ENCODE measurements around the gene ZFP36L2.

Gene ZFP36L2

DNA sequence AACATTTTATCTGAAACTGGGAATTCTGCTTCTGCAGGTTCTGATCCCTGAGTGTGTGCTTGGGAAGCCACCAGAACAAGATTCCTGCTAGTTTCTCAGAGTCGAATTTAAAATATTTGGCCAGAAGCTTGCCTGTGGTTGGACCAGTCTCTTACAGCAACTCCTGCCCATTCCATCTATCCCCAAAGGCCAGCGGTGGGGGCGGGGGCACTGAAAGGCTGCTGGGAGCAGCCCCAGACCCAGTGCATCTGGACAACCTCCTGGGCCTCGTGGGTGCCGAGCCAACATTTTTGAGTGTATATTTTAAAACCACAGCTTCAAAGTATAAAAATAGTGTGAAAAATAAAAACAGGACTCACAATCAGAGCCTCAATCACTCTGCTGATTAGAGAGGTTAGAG, 38.6 kb upstream of the ZFP36L2 start:
- TF ChIP-seq, protein P1, sequence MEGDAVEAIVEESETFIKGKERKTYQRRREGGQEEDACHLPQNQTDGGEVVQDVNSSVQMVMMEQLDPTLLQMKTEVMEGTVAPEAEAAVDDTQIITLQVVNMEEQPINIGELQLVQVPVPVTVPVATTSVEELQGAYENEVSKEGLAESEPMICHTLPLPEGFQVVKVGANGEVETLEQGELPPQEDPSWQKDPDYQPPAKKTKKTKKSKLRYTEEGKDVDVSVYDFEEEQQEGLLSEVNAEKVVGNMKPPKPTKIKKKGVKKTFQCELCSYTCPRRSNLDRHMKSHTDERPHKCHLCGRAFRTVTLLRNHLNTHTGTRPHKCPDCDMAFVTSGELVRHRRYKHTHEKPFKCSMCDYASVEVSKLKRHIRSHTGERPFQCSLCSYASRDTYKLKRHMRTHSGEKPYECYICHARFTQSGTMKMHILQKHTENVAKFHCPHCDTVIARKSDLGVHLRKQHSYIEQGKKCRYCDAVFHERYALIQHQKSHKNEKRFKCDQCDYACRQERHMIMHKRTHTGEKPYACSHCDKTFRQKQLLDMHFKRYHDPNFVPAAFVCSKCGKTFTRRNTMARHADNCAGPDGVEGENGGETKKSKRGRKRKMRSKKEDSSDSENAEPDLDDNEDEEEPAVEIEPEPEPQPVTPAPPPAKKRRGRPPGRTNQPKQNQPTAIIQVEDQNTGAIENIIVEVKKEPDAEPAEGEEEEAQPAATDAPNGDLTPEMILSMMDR (IDR thresholded peaks at IDR 0.05; ENCODE audit: low read depth, low read length): no peak
- TF ChIP-seq EZH2phosphoT487 (IDR thresholded peaks at IDR 0.05; ENCODE audit: low read depth): no peak
- Histone ChIP-seq H3K4me3 (ENCODE audit: low read length) (no peak overlapping the region), H3K27me3 (ENCODE audit: low read depth, low read length) (no peaks in the 10 kb centered on the region), H3K4me1 (ENCODE audit: low read length) (no peaks in the 10 kb centered on the region), H2AFZ (ENCODE audit: low read depth, low read length) (no peak overlapping the region), H3K27ac (ENCODE audit: low read length) (no peak overlapping the region), H4K20me1 (ENCODE audit: insufficient read depth, low read length) (no peaks in the 10 kb centered on the region), H3K9me3 (ENCODE audit: insufficient read depth, low read length) (no peaks in the 10 kb centered on the region), H3K9ac (ENCODE audit: low read length) (no peak overlapping the region), H3K79me2 (ENCODE audit: low read length) (no peaks in the 10 kb centered on the region), H3K36me3 (replicated peaks; ENCODE audit: low read depth, low read length) (no peaks in the 10 kb centered on the region), H3K4me2 (ENCODE audit: low read length) (no peak overlapping the region)

DNA sequence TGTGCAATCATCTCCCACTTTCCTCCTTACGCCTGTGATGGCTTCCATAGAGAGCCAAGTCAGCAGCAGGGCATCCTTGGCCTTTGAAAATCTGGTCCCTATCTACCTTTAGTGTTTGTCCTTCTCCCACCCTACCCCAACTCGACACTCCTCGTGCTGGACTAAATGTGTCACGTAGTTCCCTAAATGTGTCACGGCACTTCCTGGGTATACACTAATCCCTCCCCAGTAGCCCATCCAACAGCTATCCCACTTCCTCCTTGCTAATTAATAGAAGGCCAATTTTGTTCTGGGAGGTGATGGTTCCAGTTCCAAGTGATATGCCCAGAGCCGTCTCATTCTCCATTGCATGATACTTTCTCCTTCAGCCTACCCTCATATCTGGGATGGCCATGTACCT, 36.5 kb upstream of the ZFP36L2 start:
- no peaks in the 10 kb centered on the region for H3K9me3 ChIP-seq (ENCODE audit: insufficient read depth, low read length)

DNA sequence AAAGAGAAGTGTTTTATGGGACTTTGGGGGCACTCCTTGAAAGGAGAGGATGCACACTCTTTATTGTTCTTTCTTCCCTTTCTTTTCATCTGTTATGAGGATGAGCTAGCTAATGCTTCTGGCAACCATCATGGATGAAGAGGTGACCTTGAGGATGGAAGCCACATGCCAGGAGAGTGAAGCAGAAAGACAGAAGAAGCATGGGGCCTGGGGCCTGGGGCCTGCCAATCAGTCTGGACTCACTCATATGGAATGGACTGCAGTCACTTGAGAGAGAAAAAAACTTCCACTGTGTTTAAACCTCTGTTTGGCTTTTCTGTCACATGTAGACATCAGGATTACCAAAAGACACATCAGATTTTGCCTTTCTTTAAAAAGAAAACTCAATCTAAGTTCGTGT, 35.8 kb upstream of the ZFP36L2 start:
- Histone ChIP-seq H3K9ac (ENCODE audit: low read length) (no peak overlapping the region), H3K79me2 (ENCODE audit: low read length) (no peaks in the 10 kb centered on the region), H3K27ac (ENCODE audit: low read length) (no peak overlapping the region), H3K4me2 (ENCODE audit: low read length) (no peak overlapping the region), H4K20me1 (ENCODE audit: insufficient read depth, low read length) (no peaks in the 10 kb centered on the region), H3K4me1 (ENCODE audit: low read length) (no peaks in the 10 kb centered on the region), H3K36me3 (replicated peaks; ENCODE audit: low read depth, low read length) (no peaks in the 10 kb centered on the region), H2AFZ (ENCODE audit: low read depth, low read length) (no peak overlapping the region), H3K4me3 (ENCODE audit: low read length) (no peak overlapping the region), H3K27me3 (ENCODE audit: low read depth, low read length) (no peaks in the 10 kb centered on the region), H3K9me3 (ENCODE audit: insufficient read depth, low read length) (no peaks in the 10 kb centered on the region)
- no peak for TF ChIP-seq EZH2phosphoT487 (IDR thresholded peaks at IDR 0.05; ENCODE audit: low read depth)
- TF ChIP-seq, protein P1 (IDR thresholded peaks at IDR 0.05; ENCODE audit: low read depth, low read length): no peak

More for the DNA sequence above, 36.5 kb upstream of the ZFP36L2 start:
- Histone ChIP-seq H3K4me2 (ENCODE audit: low read length) (no peak overlapping the region), H3K4me3 (ENCODE audit: low read length) (no peak overlapping the region), H3K9ac (ENCODE audit: low read length) (no peak overlapping the region), H3K27ac (ENCODE audit: low read length) (no peak overlapping the region), H3K27me3 (ENCODE audit: low read depth, low read length) (no peaks in the 10 kb centered on the region), H2AFZ (ENCODE audit: low read depth, low read length) (no peak overlapping the region), H4K20me1 (ENCODE audit: insufficient read depth, low read length) (no peaks in the 10 kb centered on the region), H3K4me1 (ENCODE audit: low read length) (no peaks in the 10 kb centered on the region), H3K36me3 (replicated peaks; ENCODE audit: low read depth, low read length) (no peaks in the 10 kb centered on the region), H3K79me2 (ENCODE audit: low read length) (no peaks in the 10 kb centered on the region)
- no peak for TF ChIP-seq EZH2phosphoT487 (IDR thresholded peaks at IDR 0.05; ENCODE audit: low read depth)
- TF ChIP-seq, protein P1 (IDR thresholded peaks at IDR 0.05; ENCODE audit: low read depth, low read length): no peak

DNA sequence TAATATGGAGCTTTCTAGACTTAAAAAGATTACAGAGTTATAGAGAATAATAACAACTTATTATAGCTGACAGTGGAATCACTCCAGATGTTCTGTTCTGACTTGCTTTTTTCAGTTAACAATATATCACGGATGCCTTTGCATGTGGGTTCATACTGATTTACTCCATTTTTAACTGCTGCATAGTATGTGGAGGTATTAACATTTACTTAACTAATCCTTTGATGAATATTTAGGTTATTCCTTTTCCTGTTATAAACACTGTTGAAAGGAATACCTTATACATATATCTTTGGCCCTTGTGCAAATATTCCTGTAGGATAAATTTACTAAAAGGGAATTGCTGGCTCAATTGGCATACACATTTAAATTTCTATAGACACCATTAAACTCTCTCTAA, 33.1 kb upstream of the ZFP36L2 start:
- no peak overlapping the region for H3K9ac ChIP-seq (ENCODE audit: low read length)
- H4K20me1 ChIP-seq (ENCODE audit: insufficient read depth, low read length): no peaks in the 10 kb centered on the region
- no peaks in the 10 kb centered on the region for H3K4me1 ChIP-seq (ENCODE audit: low read length)
- H3K27me3 ChIP-seq (ENCODE audit: low read depth, low read length): no peaks in the 10 kb centered on the region
- H3K79me2 ChIP-seq (ENCODE audit: low read length): no peaks in the 10 kb centered on the region
- H3K36me3 ChIP-seq (replicated peaks; ENCODE audit: low read depth, low read length): no peaks in the 10 kb centered on the region
- no peak overlapping the region for H3K27ac ChIP-seq (ENCODE audit: low read length)
- H3K9me3 ChIP-seq (ENCODE audit: insufficient read depth, low read length): no peaks in the 10 kb centered on the region
- H2AFZ ChIP-seq (ENCODE audit: low read depth, low read length): no peak overlapping the region
- TF ChIP-seq, protein P1 (IDR thresholded peaks at IDR 0.05; ENCODE audit: low read depth, low read length): no peak
- TF ChIP-seq EZH2phosphoT487 (IDR thresholded peaks at IDR 0.05; ENCODE audit: low read depth): no peak
- no peak overlapping the region for H3K4me2 ChIP-seq (ENCODE audit: low read length)
- H3K4me3 ChIP-seq (ENCODE audit: low read length): no peak overlapping the region

Measured in OCI-LY3 (cell line).